H9 (cell line): ENCODE results near the gene PLXNA4. TPM values are rescaled to one million over a fixed set of nuclear protein-coding genes. Genes with fewer than 3 reads are reported as not detected.

Experiments
- DNase-seq: peaks from one replicate; pipeline ENCODE4 v3.0.0-alpha.2; 2017
- H2AFZ ChIP-seq: one replicate; pipeline ENCODE4 v1.6.1; 2013; ENCODE audit warnings: mild to moderate bottlenecking, low read length, control low read depth, moderate library complexity
- H2AK5ac ChIP-seq: 2 replicates; pipeline ENCODE4 v1.6.1; 2013; ENCODE audit warnings: low read length, control low read depth, mixed read lengths; ENCODE audit not compliant: insufficient read length
- H2BK120ac ChIP-seq: one replicate; pipeline ENCODE4 v1.6.1; 2013; ENCODE audit warnings: low read depth, mild to moderate bottlenecking, low read length, control low read depth, inconsistent platforms; ENCODE audit not compliant: poor library complexity, severe bottlenecking
- H2BK12ac ChIP-seq: 2 replicates; pipeline ENCODE4 v1.6.1; 2013; ENCODE audit warnings: low read length, control low read depth, mixed read lengths, low read depth; ENCODE audit not compliant: insufficient read length
- H2BK15ac ChIP-seq: 2 replicates; pipeline ENCODE4 v1.6.1; 2013; ENCODE audit warnings: low read depth, low read length, control low read depth
- H2BK20ac ChIP-seq: one replicate; pipeline ENCODE4 v1.6.1; 2013; ENCODE audit warnings: low read depth, mild to moderate bottlenecking, low read length, control low read depth, inconsistent platforms; ENCODE audit not compliant: poor library complexity, severe bottlenecking
- H2BK5ac ChIP-seq: 2 replicates; pipeline ENCODE4 v1.6.1; 2013; ENCODE audit warnings: low read length, control low read depth, mixed read lengths; ENCODE audit not compliant: insufficient read length
- H3K14ac ChIP-seq: 2 replicates; pipeline ENCODE4 v1.6.1; 2013; ENCODE audit warnings: low read length, control low read depth; ENCODE audit not compliant: insufficient read depth
- H3K18ac ChIP-seq: 2 replicates; pipeline ENCODE4 v1.6.1; 2013; ENCODE audit warnings: low read depth, mild to moderate bottlenecking, mixed read lengths, low read length, control low read depth; ENCODE audit not compliant: insufficient read length
- H3K23ac ChIP-seq: 2 replicates; pipeline ENCODE4 v1.6.1; 2013; ENCODE audit warnings: low read length, control low read depth, mixed read lengths, low read depth; ENCODE audit not compliant: insufficient read length
- H3K23me2 ChIP-seq: 2 replicates; pipeline ENCODE4 v1.6.1; 2013; ENCODE audit warnings: low read depth, mild to moderate bottlenecking, mixed read lengths, low read length, control low read depth; ENCODE audit not compliant: insufficient read length, poor library complexity, severe bottlenecking
- H3K27ac ChIP-seq: 2 replicates; pipeline ENCODE4 v1.5.1; 2013; ENCODE audit warnings: low read length, control low read depth, mixed read lengths, low read depth; ENCODE audit not compliant: insufficient read length
- H3K27me3 ChIP-seq: 2 replicates; pipeline ENCODE4 v1.6.1; 2013; ENCODE audit warnings: low read length, control low read depth, inconsistent platforms; ENCODE audit not compliant: insufficient read depth
- H3K4ac ChIP-seq: 2 replicates; pipeline ENCODE4 v1.6.1; 2013; ENCODE audit warnings: low read depth, mild to moderate bottlenecking, control low read depth, inconsistent platforms, low read length, moderate library complexity
- H3K4me1 ChIP-seq: 2 replicates; pipeline ENCODE4 v1.6.1; 2013; ENCODE audit warnings: low read length, control low read depth, inconsistent platforms; ENCODE audit not compliant: insufficient read depth
- H3K4me2 ChIP-seq: 2 replicates; pipeline ENCODE4 v1.6.1; 2013; ENCODE audit warnings: low read length, control low read depth, mixed read lengths; ENCODE audit not compliant: insufficient read length, insufficient read depth
- H3K56ac ChIP-seq: 2 replicates; pipeline ENCODE4 v1.6.1; 2013; ENCODE audit warnings: low read depth, mild to moderate bottlenecking, mixed read lengths, low read length, control low read depth; ENCODE audit not compliant: insufficient read length
- H3K79me1 ChIP-seq: 2 replicates; pipeline ENCODE4 v1.6.1; 2013; ENCODE audit warnings: low read depth, mild to moderate bottlenecking, moderate library complexity, low read length, control low read depth, inconsistent platforms; ENCODE audit not compliant: insufficient read depth, poor library complexity, severe bottlenecking
- H3K79me2 ChIP-seq: 2 replicates; pipeline ENCODE4 v1.6.1; 2013; ENCODE audit warnings: low read length, control low read depth, inconsistent platforms; ENCODE audit not compliant: insufficient read depth
- H3K9ac ChIP-seq: 2 replicates; pipeline ENCODE4 v1.6.1; 2013; ENCODE audit warnings: low read length, control low read depth, mixed read lengths; ENCODE audit not compliant: insufficient read length; ENCODE audit errors: extremely low read depth
- H3K9me3 ChIP-seq: one replicate; pipeline ENCODE4 v1.6.1; 2013; ENCODE audit warnings: low read depth, low read length, inconsistent platforms; ENCODE audit not compliant: control insufficient read depth
- H3T11ph ChIP-seq: one replicate; pipeline ENCODE4 v1.6.1; 2013; ENCODE audit warnings: mild to moderate bottlenecking, low read length, control low read depth, inconsistent platforms
- H4K20me1 ChIP-seq: one replicate; pipeline ENCODE4 v1.6.1; 2013; ENCODE audit not compliant: control insufficient read depth, insufficient read length, insufficient read depth
- H4K5ac ChIP-seq: 2 replicates; pipeline ENCODE4 v1.6.1; 2013; ENCODE audit warnings: low read depth, mild to moderate bottlenecking, mixed read lengths, low read length, control low read depth; ENCODE audit not compliant: insufficient read length
- H4K8ac ChIP-seq: replicated peaks from 2 replicates; pipeline ENCODE4 v1.6.1; 2013; ENCODE audit warnings: low read length, control low read depth, mixed read lengths, low read depth; ENCODE audit not compliant: insufficient read length
- H4K91ac ChIP-seq: 2 replicates; pipeline ENCODE4 v1.6.1; 2013; ENCODE audit warnings: low read depth, mild to moderate bottlenecking, moderate library complexity, mixed read lengths, low read length, control low read depth; ENCODE audit not compliant: insufficient read length
- H3K27ac Mint-ChIP-seq, 3 experiments: 2 replicates in 2 of 3; 3 replicates in 1 of 3; pipeline ENCODE4 v1.8.0; 2020 to 2021; ENCODE audit warnings: mixed read lengths in 3 of 3, mild to moderate bottlenecking in 1 of 3, moderate library complexity in 1 of 3
- H3K27me3 Mint-ChIP-seq: 2 replicates; pipeline ENCODE4 v1.8.0; 2021; ENCODE audit warnings: low read depth, mild to moderate bottlenecking, moderate library complexity, mixed read lengths
- H3K36me3 Mint-ChIP-seq, 3 experiments: 2 replicates in 2 of 3; 3 replicates in 1 of 3; pipeline ENCODE4 v1.8.0; 2020 to 2021; ENCODE audit warnings: low read depth in 3 of 3, mixed read lengths in 3 of 3; ENCODE audit not compliant: insufficient read depth in 1 of 3
- H3K4me1 Mint-ChIP-seq, 2 experiments: 2 replicates each; pipeline ENCODE4 v1.8.0; 2020; ENCODE audit warnings: mixed read lengths in 2 of 2
- H3K4me3 Mint-ChIP-seq, 2 experiments: 2 replicates in 1 of 2; 3 replicates in 1 of 2; pipeline ENCODE4 v1.8.0; 2020 to 2021; ENCODE audit warnings: mild to moderate bottlenecking in 2 of 2, mixed read lengths in 2 of 2, moderate library complexity in 1 of 2
- H3K9me3 Mint-ChIP-seq, 2 experiments: 2 replicates in 1 of 2; 3 replicates in 1 of 2; pipeline ENCODE4 v1.8.0; 2020; ENCODE audit warnings: mild to moderate bottlenecking in 2 of 2, mixed read lengths in 2 of 2, moderate library complexity in 1 of 2
- WGBS: extraction: QIAGEN DNeasy Blood & Tissue Kit; methylation state at CpG from one replicate; pipeline ENCODE4 v1.1.7; 2013; ENCODE audit warnings: missing lambda C conversion rate, low lambda C conversion rate, mixed read lengths; ENCODE audit not compliant: insufficient read length; ENCODE audit errors: extremely low coverage; 5-methylcytosine and 5-hydroxymethylcytosine counted together
- total RNA-seq: library from RNA; stranded (reverse); gene quantifications from 2 replicates; pipeline ENCODE4 v1.2.1, GENCODE V29; 2021
- TF ChIP-seq, protein P1 (sequence below): fragments of 200-600 bp; sonication (generic); conservative IDR thresholded peaks from 3 replicates; pipeline ENCODE4 v1.8.0; 2021; ENCODE audit warnings: antibody characterized with exemption, mild to moderate bottlenecking

Gene PLXNA4
- total RNA-seq, 1 experiment from 2014 or later = 0.35 TPM

DNA sequence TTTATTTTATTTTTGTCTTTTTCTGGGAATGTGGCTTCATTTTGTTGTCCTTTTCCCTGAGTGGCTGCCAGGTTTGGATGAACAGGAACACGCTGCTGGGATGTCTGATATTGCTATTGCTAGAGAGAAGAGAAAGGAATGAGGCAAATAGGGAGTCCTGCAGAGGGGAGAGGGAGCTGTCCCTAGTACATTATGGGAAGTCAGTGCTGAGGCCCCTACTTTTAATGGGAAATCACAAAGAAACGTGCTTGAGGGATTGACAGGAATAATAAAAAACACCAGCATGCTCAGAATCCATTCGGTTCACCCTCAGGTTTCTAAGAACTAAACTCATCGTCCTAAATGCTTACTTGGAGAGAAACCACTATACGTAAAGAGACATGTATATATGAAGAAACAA lies 306.6 kb downstream of the PLXNA4 start:
- H4K5ac ChIP-seq = no peak overlapping the region
- H2BK120ac ChIP-seq = no peak overlapping the region
- no peaks in the 10 kb centered on the region; the same call in 1 of the 2 replicates for H3K27me3 ChIP-seq
- no peak overlapping the region for H3K4me2 ChIP-seq
- H2BK5ac ChIP-seq = no peak overlapping the region
- no peak overlapping the region for H3T11ph ChIP-seq
- H3K36me3 Mint-ChIP-seq = no peaks in the 10 kb centered on the region
- H3K27me3 Mint-ChIP-seq = peaks cover 40% of the 10 kb centered on the region
- H3K9me3 ChIP-seq = no peaks in the 10 kb centered on the region
- H3K23me2 ChIP-seq = no peaks in the 10 kb centered on the region
- H3K4me1 Mint-ChIP-seq = peaks cover 0 to 3% of the 10 kb centered on the region in 2 experiments; a peak in 1 of 4 replicates
- TF ChIP-seq, protein P1, sequence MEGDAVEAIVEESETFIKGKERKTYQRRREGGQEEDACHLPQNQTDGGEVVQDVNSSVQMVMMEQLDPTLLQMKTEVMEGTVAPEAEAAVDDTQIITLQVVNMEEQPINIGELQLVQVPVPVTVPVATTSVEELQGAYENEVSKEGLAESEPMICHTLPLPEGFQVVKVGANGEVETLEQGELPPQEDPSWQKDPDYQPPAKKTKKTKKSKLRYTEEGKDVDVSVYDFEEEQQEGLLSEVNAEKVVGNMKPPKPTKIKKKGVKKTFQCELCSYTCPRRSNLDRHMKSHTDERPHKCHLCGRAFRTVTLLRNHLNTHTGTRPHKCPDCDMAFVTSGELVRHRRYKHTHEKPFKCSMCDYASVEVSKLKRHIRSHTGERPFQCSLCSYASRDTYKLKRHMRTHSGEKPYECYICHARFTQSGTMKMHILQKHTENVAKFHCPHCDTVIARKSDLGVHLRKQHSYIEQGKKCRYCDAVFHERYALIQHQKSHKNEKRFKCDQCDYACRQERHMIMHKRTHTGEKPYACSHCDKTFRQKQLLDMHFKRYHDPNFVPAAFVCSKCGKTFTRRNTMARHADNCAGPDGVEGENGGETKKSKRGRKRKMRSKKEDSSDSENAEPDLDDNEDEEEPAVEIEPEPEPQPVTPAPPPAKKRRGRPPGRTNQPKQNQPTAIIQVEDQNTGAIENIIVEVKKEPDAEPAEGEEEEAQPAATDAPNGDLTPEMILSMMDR = no peak
- H3K79me2 ChIP-seq = no peaks in the 10 kb centered on the region
- H3K4me1 ChIP-seq = no peaks in the 10 kb centered on the region
- no peak overlapping the region for H2BK12ac ChIP-seq
- no peak overlapping the region for H3K14ac ChIP-seq
- no peak overlapping the region for H3K4me3 Mint-ChIP-seq
- DNase-seq = no peak
- no peak overlapping the region for H4K8ac ChIP-seq
- no peak overlapping the region for H2BK15ac ChIP-seq
- no peaks in the 10 kb centered on the region for H3K9me3 Mint-ChIP-seq
- no peak overlapping the region for H3K9ac ChIP-seq
- H3K18ac ChIP-seq = no peak overlapping the region
- no peaks in the 10 kb centered on the region for H4K20me1 ChIP-seq
- no peak overlapping the region for H2AFZ ChIP-seq
- H2AK5ac ChIP-seq = no peak overlapping the region
- H2BK20ac ChIP-seq = no peak overlapping the region
- H3K79me1 ChIP-seq = no peaks in the 10 kb centered on the region
- no peak overlapping the region for H3K23ac ChIP-seq
- no peak overlapping the region for H3K27ac Mint-ChIP-seq
- no peak overlapping the region for H3K56ac ChIP-seq
- H4K91ac ChIP-seq = no peak overlapping the region
- H3K27ac ChIP-seq = no peak overlapping the region
- no peak overlapping the region for H3K4ac ChIP-seq
- WGBS = no CpG with 5 or more reads among the region's 5 CpGs
